Vagina (tissue), 2 donors: Measurements from ENCODE around the gene ARHGAP26.

Experiments used
- CTCF ChIP-seq, 3 experiments: fragments of 450-650 bp in 2 of 3; fragments of 200-600 bp in 1 of 3; sonication (generic) in 1 of 3; IDR thresholded peaks; one replicate each; pipeline ENCODE4 v1.5.1; 2017 to 2019; ENCODE audit warnings: antibody characterized with exemption in 3 of 3, mild to moderate bottlenecking in 2 of 3, moderate library complexity in 2 of 3
- POLR2A ChIP-seq, 2 donors: fragments of 450-650 bp; IDR thresholded peaks; one replicate each; pipeline ENCODE4 v1.6.1; 2017; ENCODE audit warnings: antibody characterized with exemption in 2 of 2, mild to moderate bottlenecking in 2 of 2, moderate library complexity in 2 of 2
- POLR2AphosphoS5 ChIP-seq, 2 donors: sonication (generic); formaldehyde crosslinking; IDR thresholded peaks; one replicate each; pipeline ENCODE4 v1.9.0; 2017; ENCODE audit warnings: antibody characterized with exemption in 2 of 2, mild to moderate bottlenecking in 2 of 2, low read depth in 1 of 2; ENCODE audit not compliant: insufficient read depth in 1 of 2

- TF ChIP-seq CTCF (IDR thresholded peaks at IDR 0.05) (no peak), POLR2A (IDR thresholded peaks at IDR 0.05) (no peak), POLR2AphosphoS5 (IDR thresholded peaks at IDR 0.05; ENCODE audit: insufficient read depth in 1 of 2, low read depth in 1 of 2) (no peak)
Measured at GRCh38 chr5:142849880-142850279, 79.7 kb downstream of the ARHGAP26 start.
